K562 (cell line): ENCODE data around the gene CD22. TPM values are rescaled to one million over a fixed set of nuclear protein-coding genes. Genes with fewer than 3 reads are reported as not detected.

Experiments
- EP300 ChIP-seq: IDR thresholded peaks from 2 replicates; pipeline ENCODE4 v1.6.1; 2012; ENCODE audit warnings: low read length, improper control_type of control experiment
- FOSL1 ChIP-seq: fragments of 200-800 bp; sonication (Bioruptor generic); conservative IDR thresholded peaks from 2 replicates; pipeline ENCODE4 v1.6.1; 2016; ENCODE audit warnings: missing genetic modification characterization, missing compliant biosample characterization
- MBD2 ChIP-seq: sonication (generic); IDR thresholded peaks from 2 replicates; pipeline ENCODE4 v1.6.1; 2016; ENCODE audit warnings: low read depth, borderline replicate concordance
- SIN3A ChIP-seq, 2 experiments: fragments of 150-350 bp in 1 of 2; IDR thresholded peaks; 2 replicates each; pipeline ENCODE4 v1.6.1; 2011 to 2016; ENCODE audit warnings: borderline replicate concordance in 2 of 2, low read depth in 2 of 2, low read length in 2 of 2, mild to moderate bottlenecking in 2 of 2, moderate library complexity in 2 of 2; ENCODE audit not compliant: control insufficient read depth in 1 of 2
- XRCC4 ChIP-seq: IDR thresholded peaks from one replicate; pipeline ENCODE4 v1.6.1; 2011; ENCODE audit not compliant: insufficient read depth, insufficient read length; ENCODE audit errors: extremely low read depth
- ZBTB7A ChIP-seq: IDR thresholded peaks from 2 replicates; pipeline ENCODE4 v1.6.1; 2011; ENCODE audit warnings: low read depth, mild to moderate bottlenecking, low read length, moderate library complexity, borderline replicate concordance; ENCODE audit not compliant: control insufficient read depth
- ZC3H8 ChIP-seq: fragments of 450-650 bp; IDR thresholded peaks from 2 replicates; pipeline ENCODE4 v1.6.1; 2017
- polyA plus RNA-seq, 8 experiments: library from polyadenylated mRNA; depleted of rRNA in 4 of 8; stranded (reverse) in 5 of 8; unstranded in 3 of 8; fragments of >200 nt; fragmentation: Nextera tagmentation in 2 of 8; fragmentation: Illumina TruSeq in 1 of 8; extraction: Ambion mirVana in 2 of 8; extraction: Trizol in 1 of 8; gene quantifications; 2 replicates each; pipeline versions ENCODE4 v1.2.1 to v1.2.3, GENCODE V29; 2011 to 2014; ENCODE audit warnings: inconsistent platforms in 1 of 8, missing spikeins in 1 of 8
- total RNA-seq, 7 experiments: library from RNA; depleted of rRNA in 6 of 7; stranded (reverse); fragments of >200 nt in 6 of 7; fragmentation: Illumina TruSeq in 2 of 7; extraction: Trizol in 2 of 7; gene quantifications; 2 replicates each; pipeline versions ENCODE4 v1.2.1 to v1.2.3, GENCODE V29; 2011 to 2021; ENCODE audit warnings: low replicate concordance in 1 of 7
- TF ChIP-seq, protein P1 (sequence below): sonication (generic); formaldehyde crosslinking; IDR thresholded peaks from 2 replicates; pipeline ENCODE4 v1.8.1; 2023; ENCODE audit warnings: mild to moderate bottlenecking, missing genetic modification reagents, moderate library complexity
- TF ChIP-seq, protein P2 (sequence below): fragments of 250-450 bp; sonication (Bioruptor Pico); IDR thresholded peaks from 2 replicates; pipeline ENCODE4 v1.5.0; 2020; ENCODE audit warnings: mild to moderate bottlenecking, borderline replicate concordance

The CD22 gene
- total and polyA plus RNA-seq, 9 of the 15 experiments (the other 6 are each of a cell fraction or from before 2014, with no cell fraction given), result 0.29 to 5.0 (median 3.5) TPM

DNA sequence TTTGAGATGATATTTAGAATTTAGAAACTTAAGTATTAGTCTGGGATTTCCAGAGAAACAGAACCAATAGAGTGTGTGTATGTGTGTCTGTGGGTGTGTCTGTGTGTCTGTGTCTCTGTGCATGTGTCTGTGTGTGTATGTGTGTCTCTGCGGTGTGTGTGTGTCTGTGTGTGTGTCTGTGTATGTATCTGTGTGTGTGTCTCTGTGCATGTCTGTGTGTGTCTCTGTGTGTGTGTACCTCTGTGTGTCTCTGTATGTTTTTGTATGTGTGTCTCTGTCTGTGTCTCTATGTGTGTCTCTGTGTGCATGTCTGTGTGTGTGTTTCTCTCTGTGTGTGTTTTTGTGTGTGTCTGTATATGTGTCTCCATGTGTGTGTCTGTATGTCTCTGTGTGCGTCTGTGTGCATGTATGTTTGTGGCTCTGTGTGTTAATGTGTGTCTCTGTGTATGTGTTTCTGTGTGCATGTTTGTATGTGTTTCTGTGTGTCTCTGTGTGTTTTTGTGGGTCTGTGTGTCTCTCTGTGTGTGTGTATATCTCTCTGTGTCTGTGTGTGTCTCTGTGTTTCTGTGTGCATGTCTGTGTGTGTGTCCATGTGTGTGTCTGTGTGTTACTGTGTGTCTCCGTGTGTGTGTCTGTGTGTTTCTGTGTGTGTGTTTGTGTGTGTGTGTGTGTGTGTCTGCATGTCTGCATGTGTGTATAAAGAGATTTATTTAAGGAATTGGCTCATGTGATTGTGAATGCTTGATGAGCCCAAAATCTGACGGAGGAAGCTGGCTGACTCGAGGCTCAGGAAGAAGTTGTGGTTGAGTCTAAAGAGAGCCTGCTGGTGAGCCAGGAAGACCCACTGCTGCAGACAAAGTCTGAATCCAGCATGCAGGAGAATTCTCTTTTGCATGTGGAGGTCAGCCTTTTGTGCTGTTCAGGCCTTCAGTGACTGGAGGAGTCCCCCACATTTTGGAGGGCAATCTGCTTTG, 64.0 kb downstream of the CD22 start (continued):
- no peak for TF ChIP-seq ZBTB7A
- TF ChIP-seq, protein P1, sequence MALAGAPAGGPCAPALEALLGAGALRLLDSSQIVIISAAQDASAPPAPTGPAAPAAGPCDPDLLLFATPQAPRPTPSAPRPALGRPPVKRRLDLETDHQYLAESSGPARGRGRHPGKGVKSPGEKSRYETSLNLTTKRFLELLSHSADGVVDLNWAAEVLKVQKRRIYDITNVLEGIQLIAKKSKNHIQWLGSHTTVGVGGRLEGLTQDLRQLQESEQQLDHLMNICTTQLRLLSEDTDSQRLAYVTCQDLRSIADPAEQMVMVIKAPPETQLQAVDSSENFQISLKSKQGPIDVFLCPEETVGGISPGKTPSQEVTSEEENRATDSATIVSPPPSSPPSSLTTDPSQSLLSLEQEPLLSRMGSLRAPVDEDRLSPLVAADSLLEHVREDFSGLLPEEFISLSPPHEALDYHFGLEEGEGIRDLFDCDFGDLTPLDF (CRISPR knock-in tag), result no peak
- no peak for TF ChIP-seq SIN3A (IDR thresholded peaks at IDR 0.05; ENCODE audit: borderline replicate concordance in 2 of 2, control insufficient read depth in 1 of 2, low read depth in 2 of 2, low read length in 2 of 2)
- TF ChIP-seq FOSL1 (tag), result no peak; the same call in 1 of the 2 replicates
- TF ChIP-seq ZC3H8, result no peak
- TF ChIP-seq XRCC4, result no peak
- no peak for TF ChIP-seq MBD2
- TF ChIP-seq, protein P2, sequence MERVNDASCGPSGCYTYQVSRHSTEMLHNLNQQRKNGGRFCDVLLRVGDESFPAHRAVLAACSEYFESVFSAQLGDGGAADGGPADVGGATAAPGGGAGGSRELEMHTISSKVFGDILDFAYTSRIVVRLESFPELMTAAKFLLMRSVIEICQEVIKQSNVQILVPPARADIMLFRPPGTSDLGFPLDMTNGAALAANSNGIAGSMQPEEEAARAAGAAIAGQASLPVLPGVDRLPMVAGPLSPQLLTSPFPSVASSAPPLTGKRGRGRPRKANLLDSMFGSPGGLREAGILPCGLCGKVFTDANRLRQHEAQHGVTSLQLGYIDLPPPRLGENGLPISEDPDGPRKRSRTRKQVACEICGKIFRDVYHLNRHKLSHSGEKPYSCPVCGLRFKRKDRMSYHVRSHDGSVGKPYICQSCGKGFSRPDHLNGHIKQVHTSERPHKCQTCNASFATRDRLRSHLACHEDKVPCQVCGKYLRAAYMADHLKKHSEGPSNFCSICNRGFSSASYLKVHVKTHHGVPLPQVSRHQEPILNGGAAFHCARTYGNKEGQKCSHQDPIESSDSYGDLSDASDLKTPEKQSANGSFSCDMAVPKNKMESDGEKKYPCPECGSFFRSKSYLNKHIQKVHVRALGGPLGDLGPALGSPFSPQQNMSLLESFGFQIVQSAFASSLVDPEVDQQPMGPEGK (CRISPR knock-in tag), result no peak
- no peak for TF ChIP-seq EP300
